HG02798 (cell line): Measurements from ENCODE around the gene CLCA4.

Source experiments
- ATAC-seq: cut with Tn5 transposase; IDR thresholded peaks from one replicate; pipeline ENCODE4 v1.9.1; 2021; ENCODE audit warnings: mild to moderate bottlenecking; ENCODE audit not compliant: unreplicated experiment, poor library complexity

CLCA4 gene

GRCh38 chr1:86523670-86524354, 23.1 kb upstream of the CLCA4 start:
- ATAC-seq, result no peak

- ATAC-seq, result no peak
Observed at GRCh38 chr1:86527306-86527705, 19.6 kb upstream of the CLCA4 start.

DNA sequence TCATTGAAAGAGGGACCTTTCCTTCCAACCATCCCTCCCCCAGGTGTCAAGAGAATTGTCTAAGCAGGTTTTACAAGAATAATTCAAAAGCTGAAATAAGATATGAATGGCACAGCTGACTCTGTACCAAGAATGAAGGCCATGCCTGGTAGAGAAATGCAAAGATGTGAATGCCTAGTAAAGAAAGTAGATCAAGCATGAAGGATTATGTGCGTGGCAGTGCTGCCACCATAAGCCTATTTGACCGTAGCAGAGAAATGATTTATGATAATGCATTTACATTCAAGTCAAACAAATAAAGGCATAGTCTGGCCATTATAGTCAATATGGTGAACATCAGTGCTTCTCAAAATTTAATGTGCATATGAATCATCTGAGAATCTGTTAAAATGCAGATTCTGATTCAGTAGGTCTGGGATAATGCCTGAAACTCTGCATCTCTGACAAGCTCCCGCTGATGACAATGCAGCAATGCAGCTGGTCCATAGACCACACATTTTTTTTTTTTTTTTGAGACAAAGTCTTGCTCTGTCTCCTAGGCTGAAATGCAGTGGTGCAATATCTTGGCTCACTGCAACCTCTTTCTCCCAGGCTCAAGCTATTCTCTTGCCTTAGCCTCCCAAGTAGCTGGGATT, 16.6 kb upstream of the CLCA4 start:
- ATAC-seq, result no peak

DNA sequence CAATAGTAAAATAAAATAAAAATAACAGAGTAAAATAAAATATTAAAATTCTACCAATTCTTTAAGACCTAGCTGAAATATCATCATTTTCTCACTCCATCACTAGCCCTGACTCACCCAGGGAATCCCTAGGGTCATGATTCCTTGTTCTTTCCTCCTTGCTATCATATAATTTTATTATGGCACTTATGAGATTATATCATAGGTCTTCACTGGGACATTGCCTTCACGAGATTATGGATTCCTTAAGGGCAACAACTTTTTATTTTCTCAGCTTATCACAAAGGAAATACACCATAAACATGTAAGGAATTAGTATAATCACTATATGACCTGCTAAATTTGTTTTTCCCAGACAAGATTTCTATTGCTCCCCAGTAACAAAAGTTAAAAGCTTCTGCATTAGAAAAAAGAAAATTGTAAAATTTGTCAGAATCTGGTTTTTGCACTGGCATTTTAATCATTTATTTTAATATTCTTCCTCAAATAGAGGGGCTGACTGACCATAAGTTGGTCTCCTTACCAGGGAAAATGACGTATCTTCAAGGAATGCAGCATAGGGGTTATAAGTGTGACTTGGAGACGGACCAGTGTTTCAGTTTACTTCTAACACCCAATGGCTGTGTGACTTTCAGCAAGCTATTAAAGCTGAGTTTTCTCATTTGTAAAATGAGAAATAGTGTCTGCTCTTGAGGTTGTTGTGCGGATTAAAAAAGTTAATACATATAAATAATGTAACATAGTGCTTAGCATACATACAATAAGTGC, 8.8 kb upstream of the CLCA4 start:
- ATAC-seq, result no peak

GRCh38 chr1:86538775-86539174, 8.1 kb upstream of the CLCA4 start:
- ATAC-seq, result no peak

GRCh38 chr1:86541859-86542258, 5.0 kb upstream of the CLCA4 start:
- ATAC-seq, result no peak

DNA sequence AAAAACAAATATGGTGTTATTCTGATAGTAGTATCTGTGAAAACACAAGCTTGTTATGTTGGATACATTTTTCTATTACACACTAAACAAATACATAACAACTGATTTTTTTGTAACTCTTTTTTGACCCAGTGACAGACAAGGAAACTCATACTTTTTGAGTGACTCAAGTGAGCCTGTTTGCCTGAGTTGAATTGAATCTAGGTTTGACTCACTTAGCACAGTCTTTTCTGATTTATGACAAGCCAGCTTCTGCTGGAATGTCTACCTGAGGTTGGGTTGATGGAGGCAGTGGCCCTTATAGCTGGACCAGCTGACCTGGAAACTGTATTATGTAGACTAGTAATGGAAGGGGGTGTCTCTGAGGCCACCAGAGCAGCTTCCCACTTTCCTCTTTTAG, 4.2 kb upstream of the CLCA4 start:
- no peak for ATAC-seq

GRCh38 chr1:86548839-86549238, 2.0 kb downstream of the CLCA4 start:
- no peak for ATAC-seq

DNA sequence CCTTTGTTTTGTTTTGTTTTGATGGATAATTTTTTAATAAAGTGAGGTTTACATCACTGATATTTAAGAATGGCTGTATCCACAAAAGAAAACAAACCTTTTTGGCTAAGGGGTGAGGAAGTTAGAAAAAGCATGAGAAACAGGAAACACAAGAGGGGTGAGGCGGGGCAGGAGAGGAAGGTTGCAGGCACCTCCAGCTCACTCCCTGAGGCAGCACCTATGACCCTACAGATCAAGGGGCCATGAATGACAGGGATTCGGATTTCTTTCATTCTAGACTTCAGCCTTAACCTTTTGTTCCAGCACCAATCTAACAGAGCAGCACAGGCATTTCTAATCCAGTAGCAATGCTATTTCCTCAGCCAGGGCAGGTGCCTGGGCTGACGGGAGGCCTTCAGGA, 4.4 kb downstream of the CLCA4 start:
- ATAC-seq, result no peak

- no peak for ATAC-seq
Observed at GRCh38 chr1:86552376-86552775, 5.5 kb downstream of the CLCA4 start.

DNA sequence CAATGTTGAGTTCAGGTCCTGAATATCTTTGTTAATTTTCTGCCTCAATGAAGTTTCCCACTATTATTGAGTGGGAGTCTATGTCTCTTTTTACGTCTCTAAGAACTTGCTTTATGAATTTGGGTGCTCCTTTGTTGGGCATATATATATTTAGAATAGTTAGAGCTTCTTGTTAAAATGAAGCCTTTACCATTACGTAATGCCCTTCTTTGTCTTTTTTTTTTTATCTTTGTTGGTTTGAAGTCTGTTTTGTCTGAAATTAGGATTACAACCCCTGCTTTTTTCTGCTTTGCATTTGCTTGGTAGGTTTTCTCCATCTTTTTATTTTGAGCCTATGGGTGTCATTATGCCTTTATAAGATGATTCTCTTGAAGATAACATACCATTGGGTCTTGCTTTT, 10.9 kb downstream of the CLCA4 start:
- ATAC-seq, result no peak

DNA sequence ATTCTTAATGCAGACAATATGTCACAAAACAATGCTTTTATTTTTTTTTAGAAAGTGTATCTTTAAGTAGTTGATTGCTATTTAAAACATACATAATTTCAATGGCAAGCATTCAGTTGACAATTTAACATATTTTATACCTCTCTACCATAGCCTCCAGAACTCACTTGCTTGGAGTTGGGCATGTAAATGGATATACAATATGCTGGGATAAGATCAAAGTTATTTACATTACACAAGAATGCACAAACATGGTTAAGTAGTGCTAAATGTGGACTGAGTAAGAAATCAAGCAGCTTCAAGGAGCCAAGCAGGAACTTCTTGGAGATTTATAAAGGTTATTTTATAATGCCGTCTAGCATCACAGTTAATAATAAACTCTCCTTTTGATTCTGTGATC, 17.0 kb downstream of the CLCA4 start:
- ATAC-seq, result no peak

DNA sequence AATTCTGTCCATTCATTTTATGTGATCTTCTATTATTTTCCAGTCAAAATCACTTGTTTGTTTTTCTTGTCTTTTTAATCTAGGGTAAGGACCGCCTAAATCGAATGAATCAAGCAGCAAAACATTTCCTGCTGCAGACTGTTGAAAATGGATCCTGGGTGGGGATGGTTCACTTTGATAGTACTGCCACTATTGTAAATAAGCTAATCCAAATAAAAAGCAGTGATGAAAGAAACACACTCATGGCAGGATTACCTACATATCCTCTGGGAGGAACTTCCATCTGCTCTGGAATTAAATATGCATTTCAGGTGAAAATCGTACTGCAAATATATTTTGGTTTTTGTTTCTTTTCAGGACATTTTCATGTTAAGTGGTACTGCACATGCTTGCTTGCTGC, 20.5 kb downstream of the CLCA4 start:
- no peak for ATAC-seq

DNA sequence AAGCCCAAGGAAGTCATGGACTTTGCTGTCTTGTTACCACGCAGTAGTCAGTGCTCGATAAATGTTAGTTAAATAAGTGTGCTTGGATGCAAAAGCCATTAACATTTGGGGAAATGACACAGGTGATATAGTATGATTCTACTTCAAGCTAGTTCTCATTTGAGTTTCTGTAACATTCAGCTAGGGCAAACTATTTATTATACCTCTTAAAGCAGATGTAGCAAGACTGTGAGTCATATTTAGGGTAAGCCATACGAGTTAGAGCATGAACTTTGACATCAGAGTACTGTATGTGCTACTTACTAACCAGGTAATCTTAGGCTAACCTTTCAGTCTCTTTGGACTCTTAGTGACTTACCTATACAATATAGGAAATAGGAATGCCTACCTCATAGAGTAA, 21.0 kb downstream of the CLCA4 start:
- no peak for ATAC-seq

DNA sequence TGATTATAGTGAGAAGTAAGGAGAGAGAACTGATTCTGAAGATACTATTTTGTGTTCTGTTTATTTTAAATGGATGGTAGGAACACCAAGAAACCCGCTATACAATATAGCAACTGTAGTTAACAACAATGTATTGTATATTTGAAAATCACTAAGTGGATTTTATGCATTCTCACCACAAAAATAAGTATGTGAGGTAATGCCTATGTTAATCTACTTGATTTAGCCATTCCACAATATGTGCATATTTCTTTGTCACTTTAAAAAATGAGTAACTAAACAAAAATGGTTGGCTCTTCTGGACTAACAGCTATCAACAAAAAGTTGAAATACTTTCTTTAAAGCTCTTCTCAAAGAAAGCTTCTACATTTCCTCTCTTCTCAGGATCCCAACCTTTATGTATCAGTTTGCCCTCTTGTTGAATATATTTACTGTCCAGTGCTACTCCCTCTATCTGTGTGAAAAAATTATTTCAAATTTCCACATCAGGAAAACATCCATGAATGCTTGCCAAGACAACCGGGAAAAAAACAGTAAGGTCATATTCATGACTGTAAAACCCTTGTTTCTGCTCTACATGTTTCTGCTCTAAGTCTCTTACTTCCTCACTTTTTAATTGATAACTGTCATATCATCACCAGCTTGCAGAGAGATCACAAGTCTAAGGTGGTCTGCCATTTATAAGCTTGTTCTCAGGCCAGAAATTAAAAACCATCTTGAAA, 27.0 kb downstream of the CLCA4 start:
- no peak for ATAC-seq

- ATAC-seq, result no peak
Observed at GRCh38 chr1:86581231-86581630, 34.4 kb downstream of the CLCA4 start.

DNA sequence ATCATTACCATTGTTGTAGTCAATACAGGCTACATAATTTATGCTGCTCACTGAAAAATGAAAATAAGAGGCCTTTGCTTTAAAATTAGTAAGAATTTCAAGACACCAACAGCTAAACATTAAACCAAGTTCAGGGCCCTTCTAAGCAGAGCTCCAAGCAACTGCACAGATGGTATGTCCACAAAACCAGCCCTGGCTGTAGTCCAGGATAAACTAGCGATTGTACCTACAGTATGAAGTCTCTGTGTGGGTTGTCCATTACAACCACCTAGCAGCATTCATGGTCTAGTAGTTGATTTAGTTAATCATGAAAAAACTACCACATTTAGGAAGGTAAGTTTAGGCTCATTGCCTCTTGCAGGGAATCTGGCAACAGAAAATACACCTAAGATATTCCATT, 35.3 kb downstream of the CLCA4 start:
- no peak for ATAC-seq

DNA sequence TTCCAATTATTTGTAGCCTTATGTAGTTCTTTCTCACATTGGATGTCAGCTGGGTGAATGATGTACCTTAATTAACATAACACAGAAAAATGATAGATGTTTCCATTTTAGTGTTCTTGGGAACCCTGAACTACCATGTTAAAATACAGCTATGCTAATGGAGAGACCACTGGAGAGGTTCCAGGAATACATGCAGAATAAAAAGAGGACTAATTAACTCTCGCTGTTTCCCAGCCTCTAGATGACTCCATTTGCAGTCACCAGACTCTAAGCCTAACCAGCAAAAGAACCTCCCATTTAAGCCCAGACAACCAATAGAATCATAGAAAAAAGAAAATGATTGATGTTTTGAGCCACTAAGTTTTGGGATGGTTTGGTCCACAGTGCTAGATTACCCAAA, 36.2 kb downstream of the CLCA4 start:
- ATAC-seq, result no peak

GRCh38 chr1:86583593-86583992, 36.7 kb downstream of the CLCA4 start:
- ATAC-seq, result no peak

DNA sequence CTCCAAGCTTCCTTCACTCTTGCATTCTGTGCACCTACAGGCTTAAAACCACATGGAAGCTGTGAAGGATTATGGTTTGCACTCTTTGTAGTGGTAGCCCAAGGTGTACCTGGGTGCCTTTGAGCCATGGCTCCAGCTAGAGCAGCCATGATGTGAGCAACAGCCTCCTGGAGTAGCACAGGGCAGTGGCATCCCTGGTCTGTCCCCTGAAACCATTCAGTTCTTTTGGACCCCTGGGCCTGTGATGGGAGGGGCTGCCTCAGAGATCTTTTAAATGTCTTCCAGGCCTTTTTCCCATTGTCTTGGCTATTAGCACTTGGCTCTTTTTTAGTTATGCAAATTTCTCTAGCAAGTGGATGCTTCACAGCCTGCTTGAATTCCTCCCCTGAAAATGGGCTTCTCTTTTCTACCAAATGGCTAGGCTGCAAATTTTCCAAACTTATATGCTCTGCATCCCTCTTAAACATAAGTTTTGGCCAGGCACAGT, 47.4 kb downstream of the CLCA4 start:
- no peak for ATAC-seq

- no peak for ATAC-seq
Observed at GRCh38 chr1:86596224-86596623, 49.3 kb downstream of the CLCA4 start.
